IPS DF 4.7 (cell line): Measurements from ENCODE around the gene TEX38.
"Not testable (repeated sequence)": the region's sequence is repeated elsewhere in the genome, so short reads cannot be mapped to it uniquely, and the experiment has no call there.

ENCODE experiments used
- DNase-seq: peaks from one replicate; pipeline ENCODE4 v3.0.0-alpha.2; 2013; ENCODE audit warnings: low spot score; ENCODE audit errors: extremely low read depth

TEX38 gene

GRCh38 chr1:46687093-46687659 is 15.5 kb downstream of the TEX38 start:
- DNase-seq = no peak

DNA sequence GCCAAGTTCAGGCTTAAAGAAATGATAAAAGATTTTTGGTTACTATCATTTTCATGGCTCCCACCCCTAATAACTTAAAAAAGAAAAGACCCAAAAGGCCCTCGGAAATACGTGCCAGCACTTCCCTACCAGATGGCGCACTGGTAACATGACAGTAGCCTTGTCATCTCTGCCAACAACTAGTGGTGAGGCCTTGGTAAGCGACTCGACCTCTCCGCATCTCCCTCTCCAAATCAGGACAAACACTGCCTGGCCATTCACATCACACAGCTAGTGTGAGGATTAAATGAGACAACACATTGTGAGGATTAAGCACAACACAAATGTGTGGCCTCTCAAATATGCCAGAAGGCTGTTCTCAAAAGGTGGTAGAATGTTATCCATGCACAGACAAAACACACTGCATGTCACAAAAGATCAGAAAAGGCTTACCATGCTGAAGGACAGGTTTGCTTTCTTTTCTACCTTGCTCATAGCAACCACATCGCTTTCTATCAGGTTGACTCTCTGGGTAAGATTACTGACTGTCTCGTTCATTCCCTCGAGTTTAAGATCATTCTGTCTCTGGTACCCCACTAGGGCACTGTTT is 16.4 kb downstream of the TEX38 start:
- no peak for DNase-seq

DNA sequence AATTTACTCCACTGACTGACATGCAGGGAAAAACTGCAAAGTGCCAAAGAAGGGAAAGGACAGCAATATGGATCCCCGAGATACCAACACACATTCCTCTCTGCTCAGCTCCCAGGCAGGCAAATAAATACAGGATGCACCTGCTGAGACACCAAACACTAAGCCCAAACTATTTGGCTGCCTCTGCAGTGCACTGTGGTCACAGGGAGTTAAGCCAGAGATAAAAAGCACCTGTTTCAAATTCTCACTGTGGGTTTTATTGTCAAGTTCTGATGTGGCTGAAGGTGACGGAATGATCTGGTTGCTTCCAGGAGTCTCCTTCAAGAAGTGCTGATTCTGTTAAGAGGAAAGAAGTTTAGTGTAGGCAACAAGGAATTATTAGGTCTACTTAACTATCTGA is 17.7 kb downstream of the TEX38 start:
- no peak for DNase-seq

DNA sequence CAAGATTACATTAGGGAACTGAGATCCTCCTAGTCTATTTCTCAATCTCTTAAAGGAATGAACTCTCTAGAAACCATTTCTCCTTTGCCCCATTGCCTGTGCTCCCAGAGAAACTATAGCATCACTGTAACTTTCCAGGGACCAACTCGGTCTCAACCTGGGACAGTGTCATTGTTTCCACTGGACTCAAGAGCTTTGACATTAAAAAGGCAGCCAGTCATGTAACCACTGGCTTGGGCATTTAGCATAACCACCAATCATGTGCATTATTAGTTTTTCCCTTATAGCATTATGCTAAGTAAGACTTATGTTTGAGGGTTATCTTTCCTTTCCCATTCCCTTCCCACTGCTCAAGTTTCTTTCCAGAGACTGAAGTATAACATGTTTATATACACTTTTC is 18.2 kb downstream of the TEX38 start:
- DNase-seq = no peak

DNA sequence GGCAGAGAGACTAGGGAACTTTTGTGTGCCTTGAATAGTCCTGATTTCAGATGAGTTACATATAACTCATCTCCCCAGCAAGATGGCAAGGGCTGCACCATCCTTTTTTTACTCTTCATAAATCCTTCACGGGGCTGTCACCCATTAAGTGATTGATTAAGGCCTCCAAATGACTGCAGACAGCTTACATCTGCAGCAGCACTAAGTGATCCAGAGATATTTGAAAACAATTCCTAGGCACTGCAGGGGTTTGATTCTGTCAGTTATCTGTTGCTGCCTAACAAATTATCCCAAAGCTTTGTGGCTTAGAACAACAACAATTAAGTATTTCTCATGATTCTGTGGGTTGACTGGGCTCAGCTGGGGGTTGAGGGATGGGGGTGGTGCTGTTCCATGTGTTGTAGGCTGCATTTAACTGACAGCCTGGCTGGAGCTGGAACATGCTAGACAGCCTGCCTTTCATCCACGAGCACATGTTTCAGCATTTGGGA is 19.3 kb downstream of the TEX38 start:
- DNase-seq = no peak

DNA sequence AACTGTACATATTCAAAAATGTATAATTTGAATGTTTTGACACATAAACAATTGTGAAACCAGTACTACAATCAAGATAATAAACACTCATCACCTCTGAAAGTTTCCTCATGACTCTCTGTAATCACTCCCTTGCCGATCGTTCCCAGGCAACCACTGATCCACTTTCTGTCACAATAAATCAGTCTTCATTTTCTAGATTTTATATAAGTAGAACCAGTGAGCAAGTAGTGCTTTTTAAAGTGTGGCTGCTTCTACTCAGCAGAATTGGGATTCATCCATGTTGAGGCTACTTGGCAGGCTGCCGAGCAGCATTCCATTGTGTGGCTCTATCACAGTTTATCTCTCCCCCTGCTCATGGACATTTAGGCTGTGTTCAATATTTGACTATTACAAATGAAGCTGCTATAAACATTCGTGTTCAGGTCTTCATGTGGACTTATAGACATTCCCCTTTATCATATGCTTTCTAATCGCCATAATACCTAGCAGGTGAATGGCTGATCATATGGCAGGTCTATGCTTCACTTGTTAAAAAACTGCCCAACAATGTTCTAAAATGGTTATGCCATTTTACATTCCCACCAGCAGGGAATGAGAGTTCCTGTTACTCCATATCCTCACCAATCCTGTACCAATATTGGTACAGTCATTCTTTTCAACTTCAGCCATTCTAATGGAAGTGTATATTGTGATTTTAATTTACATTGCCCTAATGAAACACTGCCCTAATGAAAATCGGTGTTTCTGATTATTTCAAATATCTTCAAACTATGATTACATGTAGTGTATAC is 20.5 kb downstream of the TEX38 start:
- DNase-seq = no peak

- DNase-seq = no peak
Measured at GRCh38 chr1:46692811-46693770, 21.4 kb downstream of the TEX38 start.

GRCh38 chr1:46694676-46695075 is 23.0 kb downstream of the TEX38 start:
- not testable (repeated sequence) for DNase-seq

DNA sequence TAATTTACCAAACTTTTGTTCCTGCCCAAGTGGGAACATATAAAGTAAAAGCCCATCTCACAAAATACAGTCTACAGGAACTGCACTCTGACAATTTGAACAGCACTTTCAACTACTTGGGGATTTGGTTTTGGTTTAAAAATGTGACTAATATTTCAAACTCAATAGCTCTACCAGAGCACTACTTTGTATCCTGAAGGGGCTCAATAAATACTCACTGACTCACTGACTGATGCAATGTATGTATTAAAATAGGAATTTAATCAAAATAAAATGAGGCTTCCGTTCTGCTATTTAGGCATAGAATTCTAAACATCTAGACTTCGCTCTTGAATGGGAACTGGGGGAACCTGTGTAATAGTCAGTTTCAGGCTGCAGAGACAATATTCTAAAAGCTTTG is 25.4 kb downstream of the TEX38 start:
- DNase-seq = no peak

DNA sequence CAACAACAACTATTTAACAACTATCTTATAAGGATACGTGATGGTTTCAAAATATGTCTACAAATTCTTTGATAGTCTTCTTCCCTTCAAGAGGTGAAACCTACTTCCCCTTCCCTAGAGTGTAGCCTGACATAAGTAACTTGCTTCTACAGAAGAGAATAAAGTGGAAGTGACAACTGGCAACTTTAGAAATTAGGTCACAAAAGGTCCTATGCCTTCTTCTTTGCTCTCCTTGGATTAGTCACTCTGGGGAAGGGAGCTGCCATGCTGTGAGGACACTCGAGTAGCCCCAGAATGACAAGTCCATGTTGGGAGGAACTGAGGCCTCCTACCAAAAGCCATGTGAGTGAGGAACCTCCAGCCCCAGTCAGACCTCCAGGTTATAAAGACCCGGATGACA is 28.0 kb downstream of the TEX38 start:
- no peak for DNase-seq

DNA sequence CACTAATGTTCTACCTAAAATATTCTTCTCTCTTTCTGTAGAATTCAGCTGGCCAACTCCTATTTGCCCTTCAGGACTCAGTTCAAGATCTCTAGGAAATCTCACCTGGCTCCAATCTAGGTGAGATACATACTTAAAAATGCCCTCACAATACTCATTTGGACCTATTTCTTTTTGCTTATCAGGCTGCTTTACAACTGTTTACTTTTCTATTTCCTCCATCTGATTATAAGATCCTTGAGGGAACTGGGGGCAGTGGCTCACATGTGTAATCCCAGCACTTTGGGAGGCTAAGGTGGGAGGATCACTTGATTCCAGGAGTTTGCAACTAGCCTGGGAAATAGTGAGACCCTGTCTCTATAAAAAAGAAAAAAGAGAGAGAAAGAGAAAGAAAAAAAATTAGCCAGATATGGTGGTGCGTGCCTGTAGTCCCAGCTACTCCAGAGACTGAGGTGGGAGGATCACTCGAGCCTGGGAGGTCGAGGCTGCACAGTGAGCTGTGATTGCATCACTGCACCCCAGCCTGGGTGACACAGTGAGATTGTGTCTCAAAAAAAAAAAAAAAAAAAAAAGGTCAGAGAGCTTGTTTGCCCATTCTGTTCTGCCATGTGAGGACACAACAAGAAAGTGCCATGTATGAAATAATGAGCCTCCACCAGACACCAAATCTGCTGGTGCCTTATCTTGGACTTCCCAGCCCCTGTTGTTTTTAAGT is 32.4 kb downstream of the TEX38 start:
- DNase-seq = no peak

GRCh38 chr1:46705408-46705807 is 33.8 kb downstream of the TEX38 start:
- no peak for DNase-seq

- DNase-seq = no peak
Measured at GRCh38 chr1:46708121-46708520, 36.5 kb downstream of the TEX38 start.

- DNase-seq = no peak
Measured at GRCh38 chr1:46714976-46715375, 43.3 kb downstream of the TEX38 start.

GRCh38 chr1:46717654-46718053 is 46.0 kb downstream of the TEX38 start:
- DNase-seq = no peak

- no peak for DNase-seq
Measured at GRCh38 chr1:46718340-46718726, 46.7 kb downstream of the TEX38 start.

DNA sequence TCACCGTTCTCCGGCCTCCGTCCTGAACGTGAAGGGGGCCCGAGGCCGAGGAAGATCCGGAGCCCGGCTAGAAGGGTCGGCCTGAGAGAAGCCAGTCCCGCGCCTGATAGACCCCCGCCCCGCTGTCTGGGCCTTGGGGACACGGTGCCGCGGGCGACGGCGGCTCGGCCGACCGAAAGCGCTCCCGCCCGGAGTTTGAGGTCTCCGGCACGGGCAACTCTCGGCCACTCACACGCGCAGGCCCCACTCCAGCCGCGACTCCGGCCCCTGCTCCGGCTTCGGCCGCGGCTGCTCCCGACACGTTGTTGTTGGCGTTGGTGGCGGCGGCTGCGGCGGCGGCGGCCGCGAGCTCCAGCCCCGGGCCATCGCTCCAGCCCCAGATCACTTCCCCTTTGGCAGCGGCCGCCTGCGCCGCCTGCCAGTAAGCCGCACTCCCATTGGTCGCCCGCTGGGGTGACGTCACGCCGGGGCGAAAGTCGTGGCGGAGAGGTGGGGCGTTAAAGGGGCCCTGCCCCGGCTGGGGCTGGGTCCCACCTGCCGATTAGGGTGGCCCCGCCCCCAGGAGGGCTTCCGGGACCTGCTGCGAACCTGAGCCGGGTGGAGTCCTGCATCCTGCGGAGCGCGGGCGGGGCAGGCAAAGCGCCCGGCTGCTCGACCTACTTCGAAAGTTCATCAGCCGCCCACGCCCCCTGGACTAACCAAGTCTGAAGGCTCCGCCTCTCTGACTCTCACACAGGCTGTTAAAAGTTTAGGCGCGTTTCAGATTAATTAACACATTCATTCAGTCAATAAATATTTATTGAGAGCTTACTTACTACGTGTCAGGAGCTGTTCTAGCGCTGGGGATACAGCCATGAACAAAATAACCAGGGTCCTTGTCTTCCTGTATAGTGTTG is 47.3 kb downstream of the TEX38 start, which contains the start of gene EFCAB14:
TSS of gene EFCAB14 (minus strand) at position 388 of the 896 bp plus-strand sequence. CDS start 1,027 bp downstream, outside the sequence.
- peak; percentile 76 for DNase-seq

- DNase-seq = no peak
Measured at GRCh38 chr1:46719689-46720088, 48.0 kb downstream of the TEX38 start.

GRCh38 chr1:46720319-46720718 is 48.7 kb downstream of the TEX38 start:
- DNase-seq = not testable (repeated sequence)

GRCh38 chr1:46721204-46721603 is 49.5 kb downstream of the TEX38 start:
- no peak for DNase-seq
